GM18858 (cell line): ENCODE measurements around the gene PLXNB2.
"Not testable (repeated sequence)": the region's sequence is repeated elsewhere in the genome, so short reads cannot be mapped to it uniquely, and the experiment has no call there.

ENCODE experiments used
- ATAC-seq: cut with Tn5 transposase; IDR thresholded peaks from one replicate; pipeline ENCODE4 v1.9.1; 2021; ENCODE audit not compliant: unreplicated experiment

The PLXNB2 gene

GRCh38 chr22:50281384-50281760, 26.1 kb downstream of the PLXNB2 start:
- no peak for ATAC-seq

- no peak for ATAC-seq
Measured at GRCh38 chr22:50280708-50281383, 26.6 kb downstream of the PLXNB2 start.

GRCh38 chr22:50280022-50280707, 27.3 kb downstream of the PLXNB2 start:
- no peak for ATAC-seq

- ATAC-seq = no peak
Measured at GRCh38 chr22:50278956-50279619, 28.4 kb downstream of the PLXNB2 start.

- ATAC-seq = no peak
Measured at GRCh38 chr22:50278461-50278860, 29.0 kb downstream of the PLXNB2 start.

GRCh38 chr22:50277761-50278160, 29.7 kb downstream of the PLXNB2 start:
- ATAC-seq = no peak

GRCh38 chr22:50276143-50276542, 31.3 kb downstream of the PLXNB2 start:
- ATAC-seq = no peak

GRCh38 chr22:50275181-50276055, 32.0 kb downstream of the PLXNB2 start:
- no peak for ATAC-seq

- ATAC-seq = no peak
Measured at GRCh38 chr22:50274771-50275170, 32.7 kb downstream of the PLXNB2 start.

GRCh38 chr22:50274311-50274710, 33.1 kb downstream of the PLXNB2 start:
- ATAC-seq = no peak

- ATAC-seq = not testable (repeated sequence)
Measured at GRCh38 chr22:50273781-50274180, 33.7 kb downstream of the PLXNB2 start.

- ATAC-seq = not testable (repeated sequence)
Measured at GRCh38 chr22:50273352-50273751, 34.1 kb downstream of the PLXNB2 start.

GRCh38 chr22:50272044-50272802, 35.2 kb downstream of the PLXNB2 start:
- no peak for ATAC-seq

- ATAC-seq = no peak
Measured at GRCh38 chr22:50271519-50271970, 35.9 kb downstream of the PLXNB2 start.

- ATAC-seq = no peak
Measured at GRCh38 chr22:50270666-50271394, 36.6 kb downstream of the PLXNB2 start.

- ATAC-seq = no peak
Measured at GRCh38 chr22:50269970-50270665, 37.3 kb downstream of the PLXNB2 start, which contains the start of gene MAPK11. Gene MAPK11, minus strand, starts transcription at chr22:50270380. Its CDS starts 88 bp downstream, at chr22:50270292.

GRCh38 chr22:50269573-50269969, 37.9 kb downstream of the PLXNB2 start:
- ATAC-seq = no peak

GRCh38 chr22:50268655-50269113, 38.8 kb downstream of the PLXNB2 start:
- no peak for ATAC-seq
